ENCODE data around the gene HIGD1A. TPM values are rescaled to one million over a fixed set of nuclear protein-coding genes. Genes with fewer than 3 reads are reported as not detected.

HIGD1A gene
- total and polyA plus RNA-seq, 2 experiments from 2014 or later, result 102 to 144 TPM

GRCh38 chr3:42778644-42779043, 25.6 kb downstream of the HIGD1A start:
- DNase-seq (ENCODE audit: low spot score), result no peak
- Mint-ChIP-seq H3K9me3 (no peaks in the 10 kb centered on the region; the same call in 2 of the 3 replicates), H3K4me3 (no peak overlapping the region), H3K36me3 (ENCODE audit: low read depth) (peaks cover 7% of the 10 kb centered on the region; the same call in 2 of the 3 replicates), H3K4me1 (peaks cover under 1% of the 10 kb centered on the region; the same call in 1 of the 3 replicates), H3K27me3 (ENCODE audit: insufficient read depth, low read depth, poor library complexity) (peaks cover 4% of the 10 kb centered on the region), H3K27ac (0 out of 2 replicates have a peak overlapping the region, but pooled peaks have one; percentile 54)
- H3F3A ChIP-seq (replicated peaks; ENCODE audit: low read depth), result no peaks in the 10 kb centered on the region
- no peaks in the 10 kb centered on the region for H3K9me2 ChIP-seq (ENCODE audit: insufficient read depth)
- no peak overlapping the region for H3K4me2 ChIP-seq
- no peaks in the 10 kb centered on the region; the same call in 1 of the 2 replicates for H3K79me2 ChIP-seq (replicated peaks; ENCODE audit: insufficient read depth)
- no peaks in the 10 kb centered on the region for H3K27me3 ChIP-seq (ENCODE audit: insufficient read depth)
- no peak for ATAC-seq
- no peak overlapping the region for H3K27ac ChIP-seq (ENCODE audit: low read depth)
- H3K4me1 ChIP-seq (ENCODE audit: insufficient read depth), result peaks cover under 1% of the 10 kb centered on the region; the same call in 1 of the 2 replicates
- no peak for TF ChIP-seq NANOG (IDR thresholded peaks at IDR 0.05; ENCODE audit: borderline replicate concordance)
- TF ChIP-seq ETS1 (IDR thresholded peaks at IDR 0.05), result no peak
- TF ChIP-seq ZNF114 (CRISPR knock-in tag; IDR thresholded peaks at IDR 0.05), result no peak
- no peak for TF ChIP-seq ZNF331 (CRISPR knock-in tag; IDR thresholded peaks at IDR 0.05; ENCODE audit: low read depth)
- no peak for TF ChIP-seq EZH2phosphoT487 (IDR thresholded peaks at IDR 0.05; ENCODE audit: unreplicated experiment)
- no peak for TF ChIP-seq EZH2 (IDR thresholded peaks at IDR 0.05; ENCODE audit: low read depth, unreplicated experiment)
- TF ChIP-seq, protein P1, sequence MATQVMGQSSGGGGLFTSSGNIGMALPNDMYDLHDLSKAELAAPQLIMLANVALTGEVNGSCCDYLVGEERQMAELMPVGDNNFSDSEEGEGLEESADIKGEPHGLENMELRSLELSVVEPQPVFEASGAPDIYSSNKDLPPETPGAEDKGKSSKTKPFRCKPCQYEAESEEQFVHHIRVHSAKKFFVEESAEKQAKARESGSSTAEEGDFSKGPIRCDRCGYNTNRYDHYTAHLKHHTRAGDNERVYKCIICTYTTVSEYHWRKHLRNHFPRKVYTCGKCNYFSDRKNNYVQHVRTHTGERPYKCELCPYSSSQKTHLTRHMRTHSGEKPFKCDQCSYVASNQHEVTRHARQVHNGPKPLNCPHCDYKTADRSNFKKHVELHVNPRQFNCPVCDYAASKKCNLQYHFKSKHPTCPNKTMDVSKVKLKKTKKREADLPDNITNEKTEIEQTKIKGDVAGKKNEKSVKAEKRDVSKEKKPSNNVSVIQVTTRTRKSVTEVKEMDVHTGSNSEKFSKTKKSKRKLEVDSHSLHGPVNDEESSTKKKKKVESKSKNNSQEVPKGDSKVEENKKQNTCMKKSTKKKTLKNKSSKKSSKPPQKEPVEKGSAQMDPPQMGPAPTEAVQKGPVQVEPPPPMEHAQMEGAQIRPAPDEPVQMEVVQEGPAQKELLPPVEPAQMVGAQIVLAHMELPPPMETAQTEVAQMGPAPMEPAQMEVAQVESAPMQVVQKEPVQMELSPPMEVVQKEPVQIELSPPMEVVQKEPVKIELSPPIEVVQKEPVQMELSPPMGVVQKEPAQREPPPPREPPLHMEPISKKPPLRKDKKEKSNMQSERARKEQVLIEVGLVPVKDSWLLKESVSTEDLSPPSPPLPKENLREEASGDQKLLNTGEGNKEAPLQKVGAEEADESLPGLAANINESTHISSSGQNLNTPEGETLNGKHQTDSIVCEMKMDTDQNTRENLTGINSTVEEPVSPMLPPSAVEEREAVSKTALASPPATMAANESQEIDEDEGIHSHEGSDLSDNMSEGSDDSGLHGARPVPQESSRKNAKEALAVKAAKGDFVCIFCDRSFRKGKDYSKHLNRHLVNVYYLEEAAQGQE (IDR thresholded peaks at IDR 0.05; ENCODE audit: unreplicated experiment), result no peak
- TF ChIP-seq JUNB (IDR thresholded peaks at IDR 0.05; ENCODE audit: unreplicated experiment), result no peak
- TF ChIP-seq POLR2AphosphoS5 (IDR thresholded peaks at IDR 0.05; ENCODE audit: low read depth), result no peak
- TF ChIP-seq CTCF (conservative IDR thresholded peaks at IDR 0.05; ENCODE audit: low read depth in 2 of 2), result no peak
- no peak for TF ChIP-seq ZNF462 (CRISPR knock-in tag; IDR thresholded peaks at IDR 0.05)
- no peak for TF ChIP-seq STAT1 (IDR thresholded peaks at IDR 0.05; ENCODE audit: unreplicated experiment)
- no peak for TF ChIP-seq CREB1 (CRISPR knock-in tag; IDR thresholded peaks at IDR 0.05; ENCODE audit: low read depth)
- peaks cover 4% of the 10 kb centered on the region; the same call in 1 of the 2 replicates for H3K36me3 ChIP-seq (ENCODE audit: insufficient read depth)
- no peak overlapping the region for H2AFZ ChIP-seq
- no peak overlapping the region for H3K4me3 ChIP-seq
- H4K20me1 ChIP-seq (replicated peaks; ENCODE audit: insufficient read depth), result peaks cover 3% of the 10 kb centered on the region; the same call in 1 of the 2 replicates
